Neutrophil (primary cell): Measurements from ENCODE around the gene CAVIN3.

Experiments
- H3K27ac ChIP-seq: fragments of 200-600 bp; sonication (generic); 2 replicates; pipeline ENCODE4 v1.5.1; 2016; ENCODE audit warnings: mild to moderate bottlenecking, moderate library complexity
- H3K27me3 ChIP-seq: fragments of 200-600 bp; sonication (generic); 2 replicates; pipeline ENCODE4 v1.6.0; 2016; ENCODE audit warnings: mild to moderate bottlenecking
- H3K36me3 ChIP-seq: fragments of 200-600 bp; sonication (generic); 2 replicates; pipeline ENCODE4 v1.5.1; 2017
- H3K4me1 ChIP-seq, 2 experiments: fragments of 200-600 bp in 1 of 2; sonication (generic) in 1 of 2; 1 replicate in 1 of 2; 2 replicates in 1 of 2; pipeline versions ENCODE4 v1.5.1 to v1.6.1; 2013 to 2016; ENCODE audit warnings: low read depth in 1 of 2, low read length in 1 of 2, mild to moderate bottlenecking in 1 of 2, moderate library complexity in 1 of 2; ENCODE audit not compliant: control insufficient read depth in 1 of 2, insufficient read depth in 1 of 2
- H3K4me3 ChIP-seq, 2 experiments: fragments of 200-600 bp in 1 of 2; sonication (generic) in 1 of 2; 1 replicate in 1 of 2; 2 replicates in 1 of 2; pipeline ENCODE4 v1.5.1; 2013 to 2016; ENCODE audit warnings: low read depth in 1 of 2, low read length in 1 of 2, mild to moderate bottlenecking in 1 of 2, moderate library complexity in 1 of 2
- H3K9me3 ChIP-seq: fragments of 200-600 bp; sonication (generic); 2 replicates; pipeline ENCODE4 v1.5.1; 2016
- CTCF ChIP-seq: fragments of 200-600 bp; sonication (generic); IDR thresholded peaks from 2 replicates; pipeline ENCODE4 v1.5.1; 2016; ENCODE audit warnings: antibody characterized with exemption

CAVIN3 gene

DNA sequence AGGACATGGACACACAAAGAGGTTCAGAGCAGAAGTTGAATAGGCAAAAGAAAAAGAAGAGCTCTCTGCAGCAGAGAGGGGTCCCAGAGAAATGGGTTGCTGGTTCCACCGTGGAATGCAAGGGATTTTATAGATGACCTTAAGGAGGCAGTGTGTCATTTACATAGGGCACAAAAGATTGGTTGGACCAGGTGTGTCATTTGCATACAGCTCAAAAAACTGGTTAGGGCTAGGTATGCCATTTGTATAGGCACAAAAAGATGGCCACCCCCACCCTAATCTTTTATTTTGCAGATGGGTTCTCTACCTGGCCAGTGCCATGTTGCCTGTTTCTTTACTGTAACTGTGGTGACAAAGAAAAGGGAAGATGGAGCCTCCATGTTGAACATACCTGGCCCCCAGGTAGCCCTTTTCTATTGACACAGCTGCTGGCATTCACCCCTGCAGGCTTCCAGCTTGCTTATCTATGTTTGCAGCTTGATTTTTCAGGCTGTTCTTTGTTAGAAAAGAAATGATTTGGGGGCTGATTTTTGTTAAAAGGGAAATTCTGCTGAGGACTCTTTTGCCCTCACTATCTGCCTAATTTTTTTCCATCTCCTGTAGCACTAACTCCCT is 3.1 kb upstream of the CAVIN3 start:
- Histone ChIP-seq H3K4me1 (peaks cover 6 to 17% of the 10 kb centered on the region in 2 experiments), H3K4me3 (no peak overlapping the region)
- TF ChIP-seq CTCF = no peak

GRCh38 chr11:6321961-6322362 is 1.7 kb upstream of the CAVIN3 start:
- Histone ChIP-seq H3K4me3 (no peak overlapping the region), H3K36me3 (no peaks in the 10 kb centered on the region), H3K27ac (no peak overlapping the region), H3K9me3 (no peaks in the 10 kb centered on the region), H3K27me3 (peaks cover 97% of the 10 kb centered on the region), H3K4me1 (peaks cover 6 to 17% of the 10 kb centered on the region in 2 experiments)
- no peak for TF ChIP-seq CTCF

More for the DNA sequence above, 3.1 kb upstream of the CAVIN3 start:
- H3K27me3 ChIP-seq = peaks cover 97% of the 10 kb centered on the region
- H3K27ac ChIP-seq = no peak overlapping the region
- no peaks in the 10 kb centered on the region for H3K36me3 ChIP-seq
- no peaks in the 10 kb centered on the region for H3K9me3 ChIP-seq

GRCh38 chr11:6321356-6321755 is 1.1 kb upstream of the CAVIN3 start:
- H3K36me3 ChIP-seq = no peaks in the 10 kb centered on the region
- no peak for TF ChIP-seq CTCF
- peaks cover 97% of the 10 kb centered on the region for H3K27me3 ChIP-seq
- peaks cover 6 to 17% of the 10 kb centered on the region in 2 experiments for H3K4me1 ChIP-seq
- no peaks in the 10 kb centered on the region for H3K9me3 ChIP-seq
- H3K27ac ChIP-seq = no peak overlapping the region
- no peak overlapping the region for H3K4me3 ChIP-seq

DNA sequence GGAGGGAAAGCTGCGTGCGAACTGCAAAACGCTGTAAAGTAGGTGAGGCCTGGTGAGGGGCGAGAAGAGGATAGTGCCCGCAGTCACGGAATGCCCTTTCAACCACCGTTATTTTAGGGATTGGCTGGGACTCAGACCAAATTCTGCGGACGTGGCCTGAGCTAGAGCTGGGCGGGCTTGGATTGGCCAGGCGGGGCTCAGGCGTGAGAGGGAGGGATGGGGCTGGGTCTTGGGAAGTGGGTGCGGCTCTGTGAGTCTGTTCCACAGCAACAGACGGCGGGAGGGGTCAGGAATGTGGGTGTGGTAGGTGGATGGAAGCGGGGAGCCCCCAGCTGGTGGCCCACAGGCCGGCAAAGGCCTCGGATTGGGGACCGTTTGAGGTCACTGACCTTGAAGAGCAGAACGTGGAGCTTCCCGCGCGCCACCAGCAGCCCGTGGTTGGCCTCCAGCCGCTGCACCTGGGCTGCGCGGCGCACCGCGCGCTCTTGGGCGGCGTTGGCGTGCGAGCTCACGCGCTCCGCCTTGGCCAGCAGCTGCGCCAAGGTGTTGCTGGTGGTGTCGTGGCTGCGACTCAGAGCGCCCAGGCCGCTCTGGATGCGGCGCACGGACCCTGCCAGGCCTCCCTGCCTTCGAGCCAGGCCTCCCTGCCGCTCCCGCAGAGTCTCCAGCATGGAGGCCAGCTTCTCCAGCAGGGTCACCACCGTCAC is 444 bp downstream of the CAVIN3 start:
- Histone ChIP-seq H3K4me3 (peak overlapping the region in 1 of 2 experiments; percentile 41), H3K36me3 (no peaks in the 10 kb centered on the region), H3K4me1 (peaks cover 6 to 22% of the 10 kb centered on the region in 2 experiments), H3K9me3 (no peaks in the 10 kb centered on the region), H3K27ac (no peak overlapping the region), H3K27me3 (peaks cover 95% of the 10 kb centered on the region)
- TF ChIP-seq CTCF = no peak

- no peaks in the 10 kb centered on the region for H3K9me3 ChIP-seq
- no peak overlapping the region for H3K27ac ChIP-seq
- H3K36me3 ChIP-seq = no peaks in the 10 kb centered on the region
- peaks cover 6 to 22% of the 10 kb centered on the region in 2 experiments for H3K4me1 ChIP-seq
- no peak overlapping the region for H3K4me3 ChIP-seq
- TF ChIP-seq CTCF = no peak
- peaks cover 96% of the 10 kb centered on the region for H3K27me3 ChIP-seq
Measured at GRCh38 chr11:6319001-6319703, 1.1 kb downstream of the CAVIN3 start.
